Activated CD4-positive, alpha-beta T cell treated with anti-CD3 and anti-CD28 coated beads, Interleukin-2, amount 10 ng/mL, durations not matched to agents 24 days and 14 days (primary cell): ENCODE measurements around the gene SUN3. TPM values are rescaled to one million over a fixed set of nuclear protein-coding genes. Genes with fewer than 3 reads are reported as not detected.

Source experiments
- DNase-seq: peaks from one replicate; pipeline ENCODE4 v3.0.0; 2022
- H3K27ac Mint-ChIP-seq: one replicate; pipeline ENCODE4 v1.8.0; 2022; ENCODE audit warnings: mild to moderate bottlenecking, mixed read lengths
- H3K27me3 Mint-ChIP-seq: one replicate; pipeline ENCODE4 v1.8.0; 2022; ENCODE audit warnings: mixed read lengths
- H3K36me3 Mint-ChIP-seq: one replicate; pipeline ENCODE4 v1.8.0; 2022; ENCODE audit warnings: low read depth, mild to moderate bottlenecking, mixed read lengths
- H3K4me1 Mint-ChIP-seq: one replicate; pipeline ENCODE4 v1.8.0; 2021; ENCODE audit warnings: mixed read lengths
- H3K4me3 Mint-ChIP-seq: one replicate; pipeline ENCODE4 v1.8.0; 2022; ENCODE audit warnings: mild to moderate bottlenecking, moderate library complexity, mixed read lengths
- H3K9me3 Mint-ChIP-seq: one replicate; pipeline ENCODE4 v1.8.0; 2021; ENCODE audit warnings: mixed read lengths
- intact Hi-C: fragments of 100-400 bp; cut with micrococcal nuclease; formaldehyde crosslinking; loops from one replicate; pipeline ENCODE4 v1.15.1; 2023
- total RNA-seq: library from RNA; stranded (reverse); gene quantifications from 2 replicates; pipeline ENCODE4 v1.2.3, GENCODE V29; 2022

Gene SUN3
- total RNA-seq, 1 donor from 2014 or later = not detected

DNA sequence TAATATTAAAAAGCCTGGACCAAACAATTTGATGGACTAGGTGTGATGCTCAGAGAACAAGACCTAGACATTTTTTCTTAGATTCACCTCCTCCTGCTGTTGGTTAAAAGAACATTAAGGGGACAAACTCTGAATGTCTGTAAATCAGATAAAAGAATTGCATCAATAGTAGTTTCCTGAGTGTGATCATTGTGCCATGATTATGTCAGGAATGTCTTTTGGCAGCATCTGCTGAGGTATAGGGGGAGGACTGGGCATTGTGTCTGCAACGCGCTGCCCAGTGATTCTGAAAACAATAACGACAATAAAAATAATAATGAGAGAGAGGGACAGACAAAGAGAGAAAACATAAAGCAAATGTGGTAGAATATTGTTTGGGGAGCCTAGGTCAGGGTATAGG is 13.3 kb upstream of the SUN3 start:
- Mint-ChIP-seq H3K27me3 (peaks cover 16% of the 10 kb centered on the region), H3K36me3 (no peaks in the 10 kb centered on the region), H3K27ac (peak overlapping the region; percentile 2), H3K4me1 (peaks cover 36% of the 10 kb centered on the region), H3K4me3 (no peak overlapping the region), H3K9me3 (no peaks in the 10 kb centered on the region)
- no peak for DNase-seq
- intact Hi-C loops = no loop called here

DNA sequence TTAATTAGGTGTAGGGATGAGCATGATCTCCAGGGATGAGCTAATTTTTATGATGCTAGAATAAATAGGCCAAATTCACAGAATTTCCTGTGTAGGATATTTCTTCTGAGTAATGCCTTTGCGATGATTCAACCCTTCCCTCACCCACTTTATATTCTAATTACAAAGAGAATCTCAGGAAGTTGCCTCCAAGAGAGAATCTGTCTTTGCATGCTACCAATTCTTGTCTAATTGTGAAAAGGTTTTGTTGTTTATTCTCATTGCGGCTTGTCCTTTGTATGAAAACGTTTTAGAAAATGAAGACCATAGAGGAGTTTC is 12.7 kb upstream of the SUN3 start:
- H3K27me3 Mint-ChIP-seq = peaks cover 22% of the 10 kb centered on the region
- intact Hi-C loops = loop anchor here (1.0 kb wide), 1 partner anchor 44 kb away; no protein-coding TSS in a partner anchor
- peak overlapping the region; percentile 44 for H3K4me3 Mint-ChIP-seq
- H3K27ac Mint-ChIP-seq = peak overlapping the region; percentile 79
- DNase-seq = no peak
- H3K36me3 Mint-ChIP-seq = no peaks in the 10 kb centered on the region
- H3K4me1 Mint-ChIP-seq = peaks cover 35% of the 10 kb centered on the region
- no peaks in the 10 kb centered on the region for H3K9me3 Mint-ChIP-seq

DNA sequence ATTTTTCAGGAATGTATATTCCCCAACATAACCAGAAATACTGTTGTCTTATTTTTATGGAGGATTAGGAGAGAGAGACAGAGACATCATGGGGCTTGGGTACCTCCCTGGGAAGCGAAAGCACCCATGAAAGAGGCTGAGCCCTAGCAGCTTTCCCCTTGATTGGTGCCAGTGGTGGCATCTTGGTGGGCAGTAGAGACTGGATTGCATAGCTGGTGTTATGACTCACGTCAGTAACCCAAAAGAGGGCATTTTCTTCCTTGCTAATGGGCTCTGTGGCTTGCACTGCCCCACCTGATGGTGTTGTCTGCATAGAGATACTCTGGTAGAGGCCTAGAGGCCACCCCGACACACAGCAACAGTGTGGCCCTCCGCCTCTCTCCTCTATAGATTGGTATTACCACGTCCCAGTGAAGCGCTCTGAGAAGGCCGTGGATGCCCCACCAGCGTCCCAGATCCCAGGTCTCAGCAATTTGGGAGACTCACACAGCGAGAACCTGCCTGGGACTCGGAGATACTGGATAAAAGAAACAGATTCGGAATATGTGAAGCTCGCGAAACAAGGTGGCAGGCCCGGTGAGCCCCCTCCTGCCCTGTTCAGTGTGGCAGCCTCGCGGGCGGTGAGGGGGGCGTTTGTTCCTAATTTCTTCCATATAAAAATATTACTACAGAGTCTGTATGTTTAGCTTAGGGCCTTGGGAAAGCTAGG is 12.2 kb upstream of the SUN3 start:
- intact Hi-C loops = loop anchor here (1.0 kb wide), 1 partner anchor 44 kb away; no protein-coding TSS in a partner anchor
- DNase-seq = no peak

DNA sequence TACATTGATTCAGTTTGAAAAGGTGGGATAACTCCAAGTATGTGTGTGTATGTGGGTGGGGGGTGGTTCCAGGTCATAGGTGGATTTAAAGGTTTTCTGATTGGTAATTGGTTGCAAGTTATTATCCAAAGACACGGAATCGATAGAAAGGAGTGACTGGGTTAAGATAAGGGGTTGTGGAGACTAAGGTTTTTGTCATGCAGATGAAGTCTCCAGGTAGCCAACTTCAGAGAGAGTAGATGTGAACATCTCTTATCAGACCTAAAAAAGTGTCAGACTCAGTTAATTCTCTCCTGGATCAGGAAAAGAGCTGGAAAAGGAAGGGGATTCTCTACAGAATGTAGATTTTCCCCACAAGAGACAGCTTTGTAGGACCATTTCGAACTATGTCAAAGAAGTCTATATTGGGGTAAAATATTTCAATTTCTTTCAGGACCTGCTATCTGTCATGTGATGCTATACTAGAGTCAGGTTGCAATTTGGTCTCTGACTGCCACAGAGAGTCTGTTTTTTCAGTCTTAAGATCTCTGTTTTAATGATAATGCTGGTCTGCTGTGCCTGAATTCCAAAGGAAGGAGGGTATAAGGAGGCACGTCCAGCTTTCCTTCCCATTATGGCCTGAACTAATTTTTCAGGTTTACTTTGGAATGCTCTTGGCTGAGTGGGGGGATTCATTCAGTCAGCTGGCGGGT is 10.1 kb upstream of the SUN3 start:
- no peaks in the 10 kb centered on the region for H3K36me3 Mint-ChIP-seq
- no peak for DNase-seq
- H3K27me3 Mint-ChIP-seq = peaks cover 41% of the 10 kb centered on the region
- intact Hi-C loops = loop anchor here (5.0 kb wide), 1 partner anchor 557 kb away; no protein-coding TSS in a partner anchor
- H3K9me3 Mint-ChIP-seq = no peaks in the 10 kb centered on the region
- peaks cover 32% of the 10 kb centered on the region for H3K4me1 Mint-ChIP-seq
- no peak overlapping the region for H3K4me3 Mint-ChIP-seq
- no peak overlapping the region for H3K27ac Mint-ChIP-seq

More for the DNA sequence above, 12.2 kb upstream of the SUN3 start:
- peak overlapping the region; percentile 44 for H3K4me3 Mint-ChIP-seq
- no peaks in the 10 kb centered on the region for H3K36me3 Mint-ChIP-seq
- peaks cover 35% of the 10 kb centered on the region for H3K4me1 Mint-ChIP-seq
- H3K27me3 Mint-ChIP-seq = peaks cover 27% of the 10 kb centered on the region
- H3K9me3 Mint-ChIP-seq = no peaks in the 10 kb centered on the region
- H3K27ac Mint-ChIP-seq = peak overlapping the region; percentile 79

DNA sequence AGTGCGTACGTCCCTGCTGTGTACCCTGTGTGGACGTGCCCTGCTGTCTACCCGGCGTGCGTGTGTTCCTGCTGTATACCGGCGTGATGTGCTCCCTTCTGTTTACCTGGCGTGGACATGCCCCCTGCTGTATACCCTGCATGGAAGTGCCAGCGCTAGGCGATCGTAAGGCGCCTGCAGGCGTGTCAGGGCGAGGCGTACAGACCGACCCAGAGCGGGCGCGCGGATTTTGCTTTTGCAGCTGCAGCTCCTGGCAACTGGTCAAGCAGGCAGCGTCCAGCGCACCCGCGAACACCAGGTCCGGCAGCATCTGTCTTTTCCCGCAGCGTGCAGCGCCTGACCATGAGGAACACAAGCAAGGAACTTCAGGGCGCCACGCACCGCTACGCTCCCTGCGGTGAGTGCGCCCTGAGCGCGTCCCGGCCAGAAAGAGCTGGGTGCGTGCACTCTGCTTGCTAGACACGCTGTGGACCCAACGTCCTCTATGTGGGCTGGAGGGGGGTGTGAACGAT is 7.1 kb upstream of the SUN3 start:
- Mint-ChIP-seq H3K36me3 (no peaks in the 10 kb centered on the region), H3K27me3 (peaks cover 59% of the 10 kb centered on the region), H3K4me3 (peak overlapping the region; percentile 84), H3K9me3 (no peaks in the 10 kb centered on the region), H3K4me1 (peaks cover 13% of the 10 kb centered on the region), H3K27ac (peak overlapping the region; percentile 74)
- intact Hi-C loops = loop anchor here (1.0 to 5.0 kb wide), 5 partner anchors 45 to 554 kb away; partner anchors contain the start of gene HUS1
- no peak for DNase-seq

DNA sequence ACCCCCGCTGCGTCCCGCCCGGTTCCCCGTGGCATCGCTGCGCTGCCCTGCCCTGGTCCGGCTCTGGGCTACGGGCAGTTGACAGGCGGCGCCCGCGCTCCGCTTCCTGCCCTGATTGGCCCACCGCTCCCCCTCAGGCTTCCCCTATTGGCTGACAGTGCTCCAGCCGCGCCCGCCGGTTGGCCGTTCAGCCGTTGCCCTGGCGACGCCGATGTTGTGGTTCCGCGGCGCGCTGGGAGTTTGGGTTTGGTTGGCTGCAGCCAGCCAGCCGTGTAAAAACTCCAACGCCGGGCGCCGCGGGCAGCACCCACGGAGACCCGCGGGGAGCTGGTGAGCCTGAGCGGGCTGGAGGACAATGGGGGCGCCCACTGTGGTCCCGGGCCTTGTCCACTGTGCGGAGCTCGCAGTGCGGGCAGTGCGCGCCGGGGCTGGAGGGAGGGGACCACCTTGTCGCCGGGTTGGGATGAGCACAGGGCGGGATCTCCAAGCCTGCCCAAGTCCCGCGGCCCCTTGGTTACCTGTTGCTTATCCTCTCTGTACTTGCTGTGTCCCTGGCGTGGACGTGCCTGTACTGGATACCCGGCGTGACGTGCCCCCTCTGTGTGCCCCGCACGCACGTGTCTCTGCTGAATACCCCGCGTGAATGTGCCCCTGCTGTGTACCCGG is 6.5 kb upstream of the SUN3 start, which contains the start of gene C7orf57:
Gene C7orf57, plus strand, starts transcription at position 243 of the 666 bp plus-strand sequence. CDS start 766 bp downstream, outside the sequence.
- Mint-ChIP-seq H3K4me3 (peak within 1 kb of the TSS; percentile 84), H3K36me3 (no peaks in the 10 kb centered on the region), H3K27me3 (peaks cover 64% of the 10 kb centered on the region), H3K9me3 (no peaks in the 10 kb centered on the region), H3K27ac (peak within 1 kb of the TSS; percentile 74), H3K4me1 (peaks cover 11% of the 10 kb centered on the region)
- DNase-seq = peak; percentile 97
- intact Hi-C loops = loop anchor here (1.0 to 5.0 kb wide), 5 partner anchors 44 to 553 kb away; partner anchors contain the start of gene HUS1

DNA sequence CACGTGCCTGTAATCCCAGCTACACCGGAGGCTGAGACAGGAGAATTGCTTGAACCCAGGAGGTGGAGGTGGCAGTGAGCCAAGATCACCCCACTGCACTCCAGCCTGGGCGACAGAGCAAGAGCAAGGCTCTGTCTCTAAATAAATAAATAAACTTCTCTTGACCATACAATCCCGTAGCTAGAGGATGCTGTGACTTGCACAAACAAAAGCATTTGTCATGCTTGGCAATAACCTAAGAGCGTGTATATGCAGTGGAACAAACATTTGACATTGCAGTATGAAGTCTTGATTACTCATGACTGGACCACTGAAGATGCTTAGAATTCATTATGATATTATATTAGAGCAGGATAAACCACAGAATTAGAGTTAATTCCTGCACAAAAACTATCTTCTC is 5.0 kb upstream of the SUN3 start:
- intact Hi-C loops = no loop called here
- Mint-ChIP-seq H3K9me3 (no peaks in the 10 kb centered on the region), H3K4me3 (no peak overlapping the region), H3K36me3 (no peaks in the 10 kb centered on the region), H3K27me3 (peaks cover 76% of the 10 kb centered on the region), H3K4me1 (peaks cover 11% of the 10 kb centered on the region), H3K27ac (no peak overlapping the region)
- no peak for DNase-seq

DNA sequence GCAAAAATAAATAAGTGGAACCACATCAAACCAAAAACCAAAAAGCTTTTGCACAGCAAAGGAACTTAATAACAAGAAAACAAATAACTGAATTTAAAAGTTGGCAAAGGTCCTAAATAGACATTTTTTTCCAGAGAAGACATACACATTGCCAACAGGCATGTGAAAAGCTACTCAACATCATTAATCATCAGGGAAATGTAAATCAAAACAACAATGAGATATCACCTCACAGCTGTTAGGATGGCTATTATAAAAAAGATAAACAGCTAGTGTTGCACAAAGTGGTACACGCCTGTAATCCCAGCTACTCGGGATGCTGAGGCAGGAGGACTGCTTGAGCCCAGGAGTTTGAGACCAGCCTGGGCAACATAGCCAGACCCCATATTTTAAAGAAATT is 2.2 kb upstream of the SUN3 start:
- Mint-ChIP-seq H3K4me3 (no peak overlapping the region), H3K9me3 (no peaks in the 10 kb centered on the region), H3K27ac (no peak overlapping the region), H3K4me1 (peaks cover 6% of the 10 kb centered on the region), H3K27me3 (peaks cover 66% of the 10 kb centered on the region), H3K36me3 (no peaks in the 10 kb centered on the region)
- DNase-seq = no peak
- intact Hi-C loops = no loop called here

DNA sequence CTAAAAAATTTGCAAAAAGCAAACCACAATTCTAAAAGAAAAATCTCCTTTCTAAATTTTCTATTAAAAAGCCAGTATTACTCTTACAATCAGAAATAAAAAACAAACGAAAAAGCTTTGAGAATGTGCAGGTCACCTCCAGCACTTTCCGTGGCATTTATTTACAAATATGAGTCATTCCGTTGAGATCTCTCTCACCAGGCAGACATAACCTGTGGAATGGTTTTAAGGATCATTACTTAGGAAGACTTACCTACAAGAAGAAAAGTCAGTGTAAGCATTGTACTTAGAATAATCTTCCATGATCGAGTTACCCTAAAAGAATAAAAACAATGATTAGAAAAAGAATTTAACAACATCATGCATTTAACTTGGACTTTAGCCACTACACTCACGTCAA is 3.3 kb downstream of the SUN3 start:
- intact Hi-C loops = no loop called here
- H3K4me3 Mint-ChIP-seq = no peak overlapping the region

DNA sequence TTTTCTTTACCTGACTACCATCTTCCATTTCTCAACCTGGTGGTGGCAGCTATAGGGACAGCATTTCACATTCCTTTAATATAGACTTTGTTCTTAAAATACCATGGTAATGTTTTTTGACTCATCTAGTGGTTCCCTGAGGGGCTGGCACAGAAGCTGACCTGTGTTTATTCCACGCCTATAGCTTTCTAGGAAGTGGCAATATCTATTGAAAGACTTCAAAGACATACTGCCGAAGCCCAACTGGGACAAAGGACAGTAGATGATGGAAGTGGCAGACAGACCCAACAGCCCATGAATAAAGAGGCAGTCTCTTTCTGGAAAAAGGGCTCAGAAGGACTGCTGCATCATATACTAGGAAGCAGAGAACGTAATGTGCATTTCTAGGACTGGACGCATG is 11.2 kb downstream of the SUN3 start:
- H3K4me1 Mint-ChIP-seq = no peaks in the 10 kb centered on the region
- intact Hi-C loops = no loop called here
- no peak overlapping the region for H3K27ac Mint-ChIP-seq
- H3K36me3 Mint-ChIP-seq = no peaks in the 10 kb centered on the region
- DNase-seq = no peak
- H3K27me3 Mint-ChIP-seq = peaks cover 33% of the 10 kb centered on the region
- peaks cover 23% of the 10 kb centered on the region for H3K9me3 Mint-ChIP-seq
- no peak overlapping the region for H3K4me3 Mint-ChIP-seq

More for the DNA sequence above, 3.3 kb downstream of the SUN3 start:
- Mint-ChIP-seq H3K27me3 (peaks cover 59% of the 10 kb centered on the region), H3K4me1 (no peaks in the 10 kb centered on the region), H3K27ac (no peak overlapping the region), H3K36me3 (no peaks in the 10 kb centered on the region), H3K9me3 (peaks cover 18% of the 10 kb centered on the region)
- DNase-seq = no peak

DNA sequence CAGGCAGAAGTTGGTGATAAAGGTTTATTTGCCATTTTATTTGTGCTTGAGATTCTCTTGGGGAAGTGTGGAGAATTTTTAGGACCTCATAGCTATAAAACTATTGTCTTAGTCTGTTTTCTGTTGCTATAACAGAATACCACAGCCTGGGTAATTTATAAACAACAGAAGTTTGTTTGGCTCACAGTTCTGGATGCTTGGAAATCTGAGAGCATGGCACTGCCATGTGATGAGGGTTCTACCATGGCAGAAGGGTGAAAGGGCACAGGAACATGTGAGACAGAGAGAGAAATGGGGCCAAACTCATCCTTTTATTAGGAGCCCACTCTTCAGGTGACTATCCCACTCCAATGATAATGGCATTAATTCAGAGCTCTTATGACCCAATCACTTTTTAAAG is 12.3 kb downstream of the SUN3 start:
- Mint-ChIP-seq H3K27ac (no peak overlapping the region), H3K4me3 (no peak overlapping the region), H3K36me3 (no peaks in the 10 kb centered on the region), H3K9me3 (peaks cover 18% of the 10 kb centered on the region), H3K4me1 (no peaks in the 10 kb centered on the region), H3K27me3 (peaks cover 28% of the 10 kb centered on the region)
- intact Hi-C loops = no loop called here
- no peak for DNase-seq

DNA sequence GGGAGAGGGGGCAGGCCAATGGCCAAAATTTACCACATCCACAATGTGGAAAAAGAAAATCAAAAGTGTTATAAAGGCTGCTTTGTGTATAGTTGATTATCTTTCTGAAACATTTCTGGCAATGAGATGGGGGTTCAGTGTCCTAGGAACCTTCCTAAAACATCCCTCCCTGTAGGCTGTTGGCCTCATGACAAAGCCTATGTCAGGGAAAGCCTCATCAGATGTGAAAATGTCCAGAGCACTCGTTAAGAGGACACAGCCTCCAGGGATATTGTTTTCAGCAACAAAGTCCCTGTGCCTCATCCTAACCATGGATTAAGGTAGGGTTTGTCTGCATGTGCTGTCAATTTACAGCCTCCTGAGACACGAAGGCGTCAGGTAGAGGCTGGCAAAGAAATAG is 17.0 kb downstream of the SUN3 start:
- Mint-ChIP-seq H3K4me3 (no peak overlapping the region), H3K9me3 (no peaks in the 10 kb centered on the region), H3K27me3 (peaks cover 2% of the 10 kb centered on the region), H3K27ac (no peak overlapping the region), H3K4me1 (no peaks in the 10 kb centered on the region), H3K36me3 (no peaks in the 10 kb centered on the region)
- no peak for DNase-seq
- intact Hi-C loops = no loop called here

DNA sequence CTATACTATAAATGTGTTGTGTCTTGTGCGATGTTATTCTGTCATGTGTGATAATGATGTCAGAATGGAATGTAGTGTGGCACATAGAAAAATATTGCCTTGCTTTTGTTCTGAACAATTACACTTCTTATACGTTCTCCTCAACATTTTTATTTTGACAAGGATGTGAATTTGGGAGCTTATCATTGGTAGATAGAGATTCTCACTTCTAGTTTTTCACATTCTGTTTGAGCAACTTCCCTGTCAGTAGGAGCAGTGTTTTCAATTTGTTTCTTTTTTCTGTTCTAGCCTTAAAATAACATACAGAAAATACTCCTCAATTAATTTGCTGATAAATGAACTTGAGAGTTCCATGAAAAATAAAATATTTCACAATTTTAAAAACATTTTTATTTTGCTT is 17.6 kb downstream of the SUN3 start:
- H3K4me1 Mint-ChIP-seq = no peaks in the 10 kb centered on the region
- intact Hi-C loops = no loop called here

DNA sequence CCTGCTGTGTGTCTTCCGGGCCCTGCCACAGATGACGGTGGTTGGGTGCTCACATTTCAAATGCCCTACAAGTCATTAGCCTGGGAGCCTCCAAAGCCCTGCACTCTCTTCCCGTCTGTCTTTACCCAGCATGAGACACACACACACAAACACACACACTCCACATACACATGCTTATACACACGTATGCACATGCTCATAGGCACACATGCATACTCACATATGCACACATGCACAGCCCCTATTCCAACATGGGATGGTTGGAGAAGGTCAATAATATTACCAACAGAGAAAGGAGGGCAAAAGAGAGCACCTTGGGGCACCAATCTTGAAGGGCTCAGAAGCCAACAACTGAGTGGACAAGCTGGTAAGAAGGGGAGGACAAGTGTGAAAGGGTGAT is 19.0 kb downstream of the SUN3 start:
- intact Hi-C loops = no loop called here
- Mint-ChIP-seq H3K27ac (no peak overlapping the region), H3K36me3 (no peaks in the 10 kb centered on the region), H3K9me3 (no peaks in the 10 kb centered on the region), H3K4me1 (no peaks in the 10 kb centered on the region), H3K27me3 (peaks cover 11% of the 10 kb centered on the region), H3K4me3 (no peak overlapping the region)
- no peak for DNase-seq

More for the DNA sequence above, 17.6 kb downstream of the SUN3 start:
- Mint-ChIP-seq H3K27me3 (peaks cover 4% of the 10 kb centered on the region), H3K36me3 (no peaks in the 10 kb centered on the region), H3K27ac (no peak overlapping the region), H3K9me3 (no peaks in the 10 kb centered on the region), H3K4me3 (no peak overlapping the region)
- no peak for DNase-seq
